ENCODE measurements around the gene COL4A2.

Gene COL4A2

GRCh38 chr13:110402299-110403069 is 95.4 kb downstream of the COL4A2 start:
- DNase-seq (ENCODE audit: low read depth in 2 of 2): no peak

- DNase-seq (ENCODE audit: low read depth in 2 of 2): no peak
Observed at GRCh38 chr13:110403315-110403714, 96.2 kb downstream of the COL4A2 start.

GRCh38 chr13:110403721-110404120 is 96.6 kb downstream of the COL4A2 start:
- no peak for DNase-seq (ENCODE audit: low read depth in 2 of 2)

GRCh38 chr13:110404321-110404720 is 97.2 kb downstream of the COL4A2 start:
- DNase-seq (ENCODE audit: low read depth in 2 of 2): no peak

- DNase-seq (ENCODE audit: low read depth in 2 of 2): no peak
Observed at GRCh38 chr13:110405597-110406450, 98.7 kb downstream of the COL4A2 start.

GRCh38 chr13:110407021-110407420 is 99.9 kb downstream of the COL4A2 start:
- DNase-seq (ENCODE audit: low read depth in 2 of 2): no peak

GRCh38 chr13:110407531-110407930 is 100.4 kb downstream of the COL4A2 start:
- DNase-seq (ENCODE audit: low read depth in 2 of 2): no peak

GRCh38 chr13:110408286-110408685 is 101.2 kb downstream of the COL4A2 start:
- no peak for DNase-seq (ENCODE audit: low read depth in 2 of 2)

GRCh38 chr13:110409581-110409992 is 102.5 kb downstream of the COL4A2 start:
- no peak for DNase-seq (ENCODE audit: low read depth in 2 of 2)

- no peak for DNase-seq (ENCODE audit: low read depth in 2 of 2)
Observed at GRCh38 chr13:110410000-110410399, 102.9 kb downstream of the COL4A2 start.

GRCh38 chr13:110410936-110411687 is 104.0 kb downstream of the COL4A2 start:
- no peak for DNase-seq (ENCODE audit: low read depth in 2 of 2)

GRCh38 chr13:110411688-110412059 is 104.6 kb downstream of the COL4A2 start:
- no peak for DNase-seq (ENCODE audit: low read depth in 2 of 2)

- peak; percentile 36 to 70 for DNase-seq (ENCODE audit: low read depth in 2 of 2)
Observed at GRCh38 chr13:110412132-110412914, 105.2 kb downstream of the COL4A2 start.

- DNase-seq (ENCODE audit: low read depth in 2 of 2): no peak
Observed at GRCh38 chr13:110413016-110413675, 106.1 kb downstream of the COL4A2 start.

GRCh38 chr13:110413676-110414040 is 106.6 kb downstream of the COL4A2 start:
- no peak for DNase-seq (ENCODE audit: low read depth in 2 of 2)

GRCh38 chr13:110414283-110414682 is 107.2 kb downstream of the COL4A2 start:
- no peak for DNase-seq (ENCODE audit: low read depth in 2 of 2)

GRCh38 chr13:110414931-110415330 is 107.8 kb downstream of the COL4A2 start:
- DNase-seq (ENCODE audit: low read depth in 2 of 2): no peak

- no peak for DNase-seq (ENCODE audit: low read depth in 2 of 2)
Observed at GRCh38 chr13:110415669-110416068, 108.6 kb downstream of the COL4A2 start.

- DNase-seq (ENCODE audit: low read depth in 2 of 2): no peak
Observed at GRCh38 chr13:110416131-110417025, 109.3 kb downstream of the COL4A2 start.

- no peak for DNase-seq (ENCODE audit: low read depth in 2 of 2)
Observed at GRCh38 chr13:110418944-110419343, 111.9 kb downstream of the COL4A2 start.

Measured in stimulated activated CD4-positive, alpha-beta T cell treated with anti-CD3 and anti-CD28 coated beads, Interleukin-12 subunit alpha, Interleukin-12 subunit beta, amount 100 ng/mL, for 24 hours (primary cell).